A673 (cell line): Measurements from ENCODE around the gene ABCC11.

Experiments
- CTCF ChIP-seq: fragments of 300-800, 200-600 bp; sonication (generic); conservative IDR thresholded peaks from 2 replicates; pipeline ENCODE4 v1.5.1; 2017; ENCODE audit warnings: low read depth, mild to moderate bottlenecking, antibody characterized with exemption, low read length, moderate library complexity, mixed read lengths
- EZH2 ChIP-seq: fragments of 200-600 bp; sonication (generic); IDR thresholded peaks from 2 replicates; pipeline ENCODE4 v1.6.1; 2017; ENCODE audit warnings: borderline replicate concordance, low read depth, mild to moderate bottlenecking, mixed read lengths, antibody characterized with exemption, low read length; ENCODE audit not compliant: poor library complexity, severe bottlenecking

- TF ChIP-seq CTCF = no peak
- TF ChIP-seq EZH2 = no peak
These were observed 1.3 kb downstream of the ABCC11 start for GRCh38 chr16:48246066-48246465.
